ENCODE measurements around the gene CDH23. TPM values are rescaled to one million over a fixed set of nuclear protein-coding genes. Genes with fewer than 3 reads are reported as not detected.

The CDH23 gene
- total and polyA plus RNA-seq, 2 experiments from 2014 or later = 0.30 to 1.5 TPM

GRCh38 chr10:71690094-71690720, 293.5 kb downstream of the CDH23 start:
- H3K9me3 ChIP-seq (ENCODE audit: low read depth) = no peaks in the 10 kb centered on the region
- 88% methylated on average over 12 of the region's 13 CpGs for WGBS (ENCODE audit: low lambda C conversion rate, missing lambda C conversion rate)
- H3K36me3 ChIP-seq (replicated peaks; ENCODE audit: insufficient read depth, low read depth) = no peaks in the 10 kb centered on the region
- no peak overlapping the region for H3K27ac ChIP-seq
- H3K4me2 ChIP-seq = no peak overlapping the region
- DNase-seq (ENCODE audit: low spot score) = no peak
- no peaks in the 10 kb centered on the region for H3K27me3 ChIP-seq
- no peak overlapping the region for H2AFZ ChIP-seq
- TF ChIP-seq EZH2 (IDR thresholded peaks at IDR 0.05; ENCODE audit: borderline replicate concordance) (no peak), CTCF (IDR thresholded peaks at IDR 0.05; ENCODE audit: poor library complexity) (no peak), EZH2phosphoT487 (IDR thresholded peaks at IDR 0.05; ENCODE audit: low read depth, severe bottlenecking, unreplicated experiment) (no peak)
- no peak overlapping the region for H3K4me3 ChIP-seq
- no peaks in the 10 kb centered on the region for H3K79me2 ChIP-seq
- no peaks in the 10 kb centered on the region for H4K20me1 ChIP-seq (ENCODE audit: insufficient read depth, poor library complexity, severe bottlenecking)
- H3K4me1 ChIP-seq (ENCODE audit: insufficient read depth) = no peaks in the 10 kb centered on the region
- H3K9me2 ChIP-seq (replicated peaks; ENCODE audit: insufficient read depth) = no peaks in the 10 kb centered on the region

- no peak overlapping the region for H3K4me3 ChIP-seq
- no peaks in the 10 kb centered on the region for H3K79me2 ChIP-seq
- H3K4me2 ChIP-seq = no peak overlapping the region
- no peak overlapping the region for H2AFZ ChIP-seq
- TF ChIP-seq EZH2phosphoT487 (IDR thresholded peaks at IDR 0.05; ENCODE audit: low read depth, severe bottlenecking, unreplicated experiment) = no peak
- no peak for TF ChIP-seq CTCF (IDR thresholded peaks at IDR 0.05; ENCODE audit: poor library complexity)
- no peak for TF ChIP-seq EZH2 (IDR thresholded peaks at IDR 0.05; ENCODE audit: borderline replicate concordance)
- H4K20me1 ChIP-seq (ENCODE audit: insufficient read depth, poor library complexity, severe bottlenecking) = no peaks in the 10 kb centered on the region
- DNase-seq (ENCODE audit: low spot score) = no peak
- H3K27ac ChIP-seq = no peak overlapping the region
- H3K27me3 ChIP-seq = no peaks in the 10 kb centered on the region
- H3K36me3 ChIP-seq (replicated peaks; ENCODE audit: insufficient read depth, low read depth) = no peaks in the 10 kb centered on the region
- no peaks in the 10 kb centered on the region for H3K9me2 ChIP-seq (replicated peaks; ENCODE audit: insufficient read depth)
- H3K4me1 ChIP-seq (ENCODE audit: insufficient read depth) = no peaks in the 10 kb centered on the region
- H3K9me3 ChIP-seq (ENCODE audit: low read depth) = no peaks in the 10 kb centered on the region
- 100% methylated on average over 2 of the region's 2 CpGs for WGBS (ENCODE audit: low lambda C conversion rate, missing lambda C conversion rate)
Measured at GRCh38 chr10:71691405-71691804, 294.7 kb downstream of the CDH23 start.

- 68% methylated on average over 7 of the region's 7 CpGs for WGBS (ENCODE audit: low lambda C conversion rate, missing lambda C conversion rate)
- DNase-seq (ENCODE audit: low spot score) = no peak
- Histone ChIP-seq H3K79me2 (no peaks in the 10 kb centered on the region), H3K27ac (no peak overlapping the region), H2AFZ (no peak overlapping the region), H3K4me3 (no peak overlapping the region), H3K36me3 (replicated peaks; ENCODE audit: insufficient read depth, low read depth) (no peaks in the 10 kb centered on the region), H4K20me1 (ENCODE audit: insufficient read depth, poor library complexity, severe bottlenecking) (no peaks in the 10 kb centered on the region), H3K4me2 (no peak overlapping the region), H3K9me2 (replicated peaks; ENCODE audit: insufficient read depth) (no peaks in the 10 kb centered on the region), H3K9me3 (ENCODE audit: low read depth) (no peaks in the 10 kb centered on the region), H3K4me1 (ENCODE audit: insufficient read depth) (no peaks in the 10 kb centered on the region), H3K27me3 (no peaks in the 10 kb centered on the region)
- TF ChIP-seq EZH2phosphoT487 (IDR thresholded peaks at IDR 0.05; ENCODE audit: low read depth, severe bottlenecking, unreplicated experiment) (no peak), CTCF (IDR thresholded peaks at IDR 0.05; ENCODE audit: poor library complexity) (no peak), EZH2 (IDR thresholded peaks at IDR 0.05; ENCODE audit: borderline replicate concordance) (no peak)
Measured at GRCh38 chr10:71692598-71693306, 296.0 kb downstream of the CDH23 start.
